ENCODE measurements around the gene TBX2. TPM values are rescaled to one million over a fixed set of nuclear protein-coding genes. Genes with fewer than 3 reads are reported as not detected.

TBX2 gene
- total and polyA plus RNA-seq, 2 of the 13 experiments (the other 11 are each of a cell fraction or from before 2014, with no cell fraction given) = 2.8 to 15.3 TPM

DNA sequence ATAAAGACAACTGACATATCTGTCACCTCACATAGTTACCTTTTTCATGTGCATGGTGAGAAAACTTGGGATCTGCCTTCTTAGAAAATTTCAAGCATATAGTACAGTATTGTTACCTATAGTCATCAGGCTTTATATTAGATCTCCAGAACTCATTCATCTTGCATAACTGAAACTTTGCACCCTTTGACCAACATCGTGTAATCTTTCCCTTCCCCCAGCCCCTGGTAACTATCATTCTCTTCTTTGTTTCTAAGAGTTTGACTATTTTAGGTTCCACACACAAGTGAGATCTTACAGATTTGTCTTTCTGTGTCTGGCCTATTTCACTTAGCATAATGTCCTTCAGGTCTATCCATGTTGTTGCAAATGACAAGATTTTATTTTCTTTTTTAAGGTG, 29.6 kb downstream of the TBX2 start (continued):
- TF ChIP-seq, protein P1, sequence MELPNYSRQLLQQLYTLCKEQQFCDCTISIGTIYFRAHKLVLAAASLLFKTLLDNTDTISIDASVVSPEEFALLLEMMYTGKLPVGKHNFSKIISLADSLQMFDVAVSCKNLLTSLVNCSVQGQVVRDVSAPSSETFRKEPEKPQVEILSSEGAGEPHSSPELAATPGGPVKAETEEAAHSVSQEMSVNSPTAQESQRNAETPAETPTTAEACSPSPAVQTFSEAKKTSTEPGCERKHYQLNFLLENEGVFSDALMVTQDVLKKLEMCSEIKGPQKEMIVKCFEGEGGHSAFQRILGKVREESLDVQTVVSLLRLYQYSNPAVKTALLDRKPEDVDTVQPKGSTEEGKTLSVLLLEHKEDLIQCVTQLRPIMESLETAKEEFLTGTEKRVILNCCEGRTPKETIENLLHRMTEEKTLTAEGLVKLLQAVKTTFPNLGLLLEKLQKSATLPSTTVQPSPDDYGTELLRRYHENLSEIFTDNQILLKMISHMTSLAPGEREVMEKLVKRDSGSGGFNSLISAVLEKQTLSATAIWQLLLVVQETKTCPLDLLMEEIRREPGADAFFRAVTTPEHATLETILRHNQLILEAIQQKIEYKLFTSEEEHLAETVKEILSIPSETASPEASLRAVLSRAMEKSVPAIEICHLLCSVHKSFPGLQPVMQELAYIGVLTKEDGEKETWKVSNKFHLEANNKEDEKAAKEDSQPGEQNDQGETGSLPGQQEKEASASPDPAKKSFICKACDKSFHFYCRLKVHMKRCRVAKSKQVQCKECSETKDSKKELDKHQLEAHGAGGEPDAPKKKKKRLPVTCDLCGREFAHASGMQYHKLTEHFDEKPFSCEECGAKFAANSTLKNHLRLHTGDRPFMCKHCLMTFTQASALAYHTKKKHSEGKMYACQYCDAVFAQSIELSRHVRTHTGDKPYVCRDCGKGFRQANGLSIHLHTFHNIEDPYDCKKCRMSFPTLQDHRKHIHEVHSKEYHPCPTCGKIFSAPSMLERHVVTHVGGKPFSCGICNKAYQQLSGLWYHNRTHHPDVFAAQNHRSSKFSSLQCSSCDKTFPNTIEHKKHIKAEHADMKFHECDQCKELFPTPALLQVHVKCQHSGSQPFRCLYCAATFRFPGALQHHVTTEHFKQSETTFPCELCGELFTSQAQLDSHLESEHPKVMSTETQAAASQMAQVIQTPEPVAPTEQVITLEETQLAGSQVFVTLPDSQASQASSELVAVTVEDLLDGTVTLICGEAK (IDR thresholded peaks at IDR 0.05) = no peak
- TF ChIP-seq, protein P1 (CRISPR knock-in tag; IDR thresholded peaks at IDR 0.05) = no peak
- TF ChIP-seq ZBTB8A (CRISPR knock-in tag; IDR thresholded peaks at IDR 0.05; ENCODE audit: borderline replicate concordance, low read depth) = no peak
- TF ChIP-seq, protein P2, sequence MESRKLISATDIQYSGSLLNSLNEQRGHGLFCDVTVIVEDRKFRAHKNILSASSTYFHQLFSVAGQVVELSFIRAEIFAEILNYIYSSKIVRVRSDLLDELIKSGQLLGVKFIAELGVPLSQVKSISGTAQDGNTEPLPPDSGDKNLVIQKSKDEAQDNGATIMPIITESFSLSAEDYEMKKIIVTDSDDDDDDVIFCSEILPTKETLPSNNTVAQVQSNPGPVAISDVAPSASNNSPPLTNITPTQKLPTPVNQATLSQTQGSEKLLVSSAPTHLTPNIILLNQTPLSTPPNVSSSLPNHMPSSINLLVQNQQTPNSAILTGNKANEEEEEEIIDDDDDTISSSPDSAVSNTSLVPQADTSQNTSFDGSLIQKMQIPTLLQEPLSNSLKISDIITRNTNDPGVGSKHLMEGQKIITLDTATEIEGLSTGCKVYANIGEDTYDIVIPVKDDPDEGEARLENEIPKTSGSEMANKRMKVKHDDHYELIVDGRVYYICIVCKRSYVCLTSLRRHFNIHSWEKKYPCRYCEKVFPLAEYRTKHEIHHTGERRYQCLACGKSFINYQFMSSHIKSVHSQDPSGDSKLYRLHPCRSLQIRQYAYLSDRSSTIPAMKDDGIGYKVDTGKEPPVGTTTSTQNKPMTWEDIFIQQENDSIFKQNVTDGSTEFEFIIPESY (CRISPR knock-in tag; IDR thresholded peaks at IDR 0.05) = no peak
- no peak for TF ChIP-seq MAFF (IDR thresholded peaks at IDR 0.05; ENCODE audit: low read depth, low read length)
- no peak for TF ChIP-seq ATAD3A (CRISPR knock-in tag; IDR thresholded peaks at IDR 0.05)
- TF ChIP-seq NFRKB (IDR thresholded peaks at IDR 0.05) = no peak
- TF ChIP-seq MXI1 (IDR thresholded peaks at IDR 0.05; ENCODE audit: borderline replicate concordance, low read depth, low read length) = no peak
- TF ChIP-seq, protein P3, sequence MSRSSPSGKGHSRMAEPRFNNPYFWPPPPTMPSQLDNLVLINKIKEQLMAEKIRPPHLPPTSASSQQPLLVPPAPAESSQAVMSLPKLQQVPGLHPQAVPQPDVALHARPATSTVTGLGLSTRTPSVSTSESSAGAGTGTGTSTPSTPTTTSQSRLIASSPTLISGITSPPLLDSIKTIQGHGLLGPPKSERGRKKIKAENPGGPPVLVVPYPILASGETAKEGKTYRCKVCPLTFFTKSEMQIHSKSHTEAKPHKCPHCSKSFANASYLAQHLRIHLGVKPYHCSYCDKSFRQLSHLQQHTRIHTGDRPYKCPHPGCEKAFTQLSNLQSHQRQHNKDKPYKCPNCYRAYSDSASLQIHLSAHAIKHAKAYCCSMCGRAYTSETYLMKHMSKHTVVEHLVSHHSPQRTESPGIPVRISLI (CRISPR knock-in tag; IDR thresholded peaks at IDR 0.05; ENCODE audit: borderline replicate concordance) = no peak
- no peak for TF ChIP-seq PCBP2 (optimal IDR thresholded peaks at IDR 0.05; ENCODE audit: low read depth, low read length, poor library complexity, severe bottlenecking)
- TF ChIP-seq ZNF441 (CRISPR knock-in tag; IDR thresholded peaks at IDR 0.05; ENCODE audit: borderline replicate concordance) = no peak
- TF ChIP-seq, protein P4, sequence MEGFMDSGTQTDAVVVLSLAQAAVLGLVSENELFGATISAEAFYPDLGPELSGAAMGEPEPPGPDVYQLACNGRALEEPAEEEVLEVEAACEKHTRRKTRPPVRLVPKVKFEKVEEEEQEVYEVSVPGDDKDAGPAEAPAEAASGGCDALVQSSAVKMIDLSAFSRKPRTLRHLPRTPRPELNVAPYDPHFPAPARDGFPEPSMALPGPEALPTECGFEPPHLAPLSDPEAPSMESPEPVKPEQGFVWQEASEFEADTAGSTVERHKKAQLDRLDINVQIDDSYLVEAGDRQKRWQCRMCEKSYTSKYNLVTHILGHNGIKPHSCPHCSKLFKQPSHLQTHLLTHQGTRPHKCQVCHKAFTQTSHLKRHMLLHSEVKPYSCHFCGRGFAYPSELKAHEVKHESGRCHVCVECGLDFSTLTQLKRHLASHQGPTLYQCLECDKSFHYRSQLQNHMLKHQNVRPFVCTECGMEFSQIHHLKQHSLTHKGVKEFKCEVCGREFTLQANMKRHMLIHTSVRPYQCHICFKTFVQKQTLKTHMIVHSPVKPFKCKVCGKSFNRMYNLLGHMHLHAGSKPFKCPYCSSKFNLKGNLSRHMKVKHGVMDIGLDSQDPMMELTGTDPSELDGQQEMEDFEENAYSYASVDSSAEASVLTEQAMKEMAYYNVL (CRISPR knock-in tag; IDR thresholded peaks at IDR 0.05; ENCODE audit: borderline replicate concordance) = no peak
